Uterus (tissue), 4 donors: Measurements from ENCODE around the gene RIOK3. TPM values are rescaled to one million over a fixed set of nuclear protein-coding genes. Genes with fewer than 3 reads are reported as not detected.

Experiments
- DNase-seq, 2 donors: peaks; one replicate each; pipeline ENCODE4 v3.0.0-alpha.2; 2019 to 2020
- H3K27ac ChIP-seq, 2 donors: fragments of 200-600 bp; sonication (generic); 1 replicate in 1 of 2; 2 replicates in 1 of 2; pipeline ENCODE4 v1.5.1; 2016 to 2018
- H3K27me3 ChIP-seq, 2 donors: fragments of 200-600 bp; sonication (generic); one replicate each; pipeline ENCODE4 v1.5.1; 2018 to 2019; ENCODE audit warnings: control low read depth in 1 of 2
- H3K36me3 ChIP-seq, 2 donors: fragments of 200-600 bp; sonication (generic); one replicate each; pipeline ENCODE4 v1.5.1; 2019; ENCODE audit warnings: control low read depth in 1 of 2
- H3K4me1 ChIP-seq, 2 donors: fragments of 200-600 bp; sonication (generic); one replicate each; pipeline ENCODE4 v1.5.1; 2018 to 2019; ENCODE audit warnings: control low read depth in 1 of 2
- H3K4me3 ChIP-seq, 2 donors: fragments of 200-600 bp; sonication (generic); 1 replicate in 1 of 2; 2 replicates in 1 of 2; pipeline ENCODE4 v1.5.1; 2018 to 2019; ENCODE audit warnings: mild to moderate bottlenecking in 1 of 2
- H3K9me3 ChIP-seq, 2 donors: fragments of 200-600 bp; sonication (generic); one replicate each; pipeline ENCODE4 v1.5.1; 2019; ENCODE audit warnings: control low read depth in 1 of 2
- POLR2A ChIP-seq, 2 donors: fragments of 450-650 bp; IDR thresholded peaks; one replicate each; pipeline ENCODE4 v1.6.1; 2016; ENCODE audit warnings: antibody characterized with exemption in 2 of 2, mild to moderate bottlenecking in 1 of 2, moderate library complexity in 1 of 2
- intact Hi-C: fragments of 100-400 bp; cut with DNase I; formaldehyde crosslinking; loops from one replicate; pipeline ENCODE4 v1.15.1; 2023; ENCODE audit warnings: low total_unique reads
- total RNA-seq, 4 donors: library from RNA; depleted of rRNA in 3 of 4; stranded (reverse); fragments of >200 nt in 3 of 4; gene quantifications; one replicate each; pipeline versions ENCODE4 v1.1.0 to v1.2.4, GENCODE V29; 2014 to 2023
- TF ChIP-seq, protein P1 (sequence below), 4 experiments: fragments of 200-600 bp in 2 of 4; fragments of 450-650 bp in 2 of 4; sonication (generic) in 2 of 4; IDR thresholded peaks; one replicate each; pipeline ENCODE4 v1.5.1; 2016 to 2019; ENCODE audit warnings: antibody characterized with exemption in 4 of 4, mild to moderate bottlenecking in 2 of 4, moderate library complexity in 1 of 4
- donor health status: DM: yes; HTN: yes; CAD: no.

Gene RIOK3
- total RNA-seq, 4 donors from 2014 or later, result 14.4 to 53.3 (median 39.8) TPM

GRCh38 chr18:23458830-23459529, 5.9 kb downstream of the RIOK3 start:
- H3K9me3 ChIP-seq, result no peaks in the 10 kb centered on the region
- peaks cover 0 to 25% of the 10 kb centered on the region in 2 donors for H3K4me1 ChIP-seq
- no peak for TF ChIP-seq POLR2A (IDR thresholded peaks at IDR 0.05)
- TF ChIP-seq, protein P1, sequence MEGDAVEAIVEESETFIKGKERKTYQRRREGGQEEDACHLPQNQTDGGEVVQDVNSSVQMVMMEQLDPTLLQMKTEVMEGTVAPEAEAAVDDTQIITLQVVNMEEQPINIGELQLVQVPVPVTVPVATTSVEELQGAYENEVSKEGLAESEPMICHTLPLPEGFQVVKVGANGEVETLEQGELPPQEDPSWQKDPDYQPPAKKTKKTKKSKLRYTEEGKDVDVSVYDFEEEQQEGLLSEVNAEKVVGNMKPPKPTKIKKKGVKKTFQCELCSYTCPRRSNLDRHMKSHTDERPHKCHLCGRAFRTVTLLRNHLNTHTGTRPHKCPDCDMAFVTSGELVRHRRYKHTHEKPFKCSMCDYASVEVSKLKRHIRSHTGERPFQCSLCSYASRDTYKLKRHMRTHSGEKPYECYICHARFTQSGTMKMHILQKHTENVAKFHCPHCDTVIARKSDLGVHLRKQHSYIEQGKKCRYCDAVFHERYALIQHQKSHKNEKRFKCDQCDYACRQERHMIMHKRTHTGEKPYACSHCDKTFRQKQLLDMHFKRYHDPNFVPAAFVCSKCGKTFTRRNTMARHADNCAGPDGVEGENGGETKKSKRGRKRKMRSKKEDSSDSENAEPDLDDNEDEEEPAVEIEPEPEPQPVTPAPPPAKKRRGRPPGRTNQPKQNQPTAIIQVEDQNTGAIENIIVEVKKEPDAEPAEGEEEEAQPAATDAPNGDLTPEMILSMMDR (IDR thresholded peaks at IDR 0.05), result no peak
- no peak overlapping the region for H3K27ac ChIP-seq
- no peak for DNase-seq
- H3K27me3 ChIP-seq, result no peaks in the 10 kb centered on the region
- no peaks in the 10 kb centered on the region for H3K36me3 ChIP-seq
- intact Hi-C loops, result no loop called here
- H3K4me3 ChIP-seq, result no peak overlapping the region

GRCh38 chr18:23459530-23459921, 6.4 kb downstream of the RIOK3 start:
- Histone ChIP-seq H3K4me3 (no peak overlapping the region), H3K36me3 (no peaks in the 10 kb centered on the region), H3K27ac (no peak overlapping the region), H3K9me3 (no peaks in the 10 kb centered on the region), H3K27me3 (no peaks in the 10 kb centered on the region), H3K4me1 (peaks cover 0 to 25% of the 10 kb centered on the region in 2 donors)
- intact Hi-C loops, result no loop called here
- no peak for DNase-seq
- TF ChIP-seq, protein P1 (IDR thresholded peaks at IDR 0.05), result no peak
- no peak for TF ChIP-seq POLR2A (IDR thresholded peaks at IDR 0.05)

- Histone ChIP-seq H3K27me3 (no peaks in the 10 kb centered on the region), H3K36me3 (no peaks in the 10 kb centered on the region), H3K4me3 (no peak overlapping the region), H3K27ac (no peak overlapping the region), H3K9me3 (no peaks in the 10 kb centered on the region), H3K4me1 (peaks cover 0 to 25% of the 10 kb centered on the region in 2 donors)
- intact Hi-C loops, result no loop called here
- DNase-seq, result no peak
- no peak for TF ChIP-seq POLR2A (IDR thresholded peaks at IDR 0.05)
- TF ChIP-seq, protein P1 (IDR thresholded peaks at IDR 0.05), result no peak
Observed at GRCh38 chr18:23460285-23461273, 7.5 kb downstream of the RIOK3 start.

DNA sequence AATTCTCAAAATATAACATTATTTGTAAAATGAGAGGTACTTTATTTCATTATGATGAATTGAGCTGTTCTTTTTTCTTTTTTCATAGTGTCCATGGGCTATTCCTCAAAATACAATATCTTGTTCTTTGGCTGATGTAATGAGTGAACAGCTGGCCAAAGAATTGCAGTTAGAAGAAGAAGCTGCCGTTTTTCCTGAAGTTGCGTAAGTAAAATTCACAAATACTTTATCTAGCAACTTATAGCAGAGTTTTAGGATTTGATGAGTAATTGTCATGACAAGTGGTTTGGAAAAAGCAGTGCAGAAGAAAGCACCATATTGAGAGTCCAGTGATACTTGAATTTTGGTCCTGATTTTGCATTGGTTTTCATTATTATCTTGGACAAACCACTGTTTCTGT, 9.8 kb downstream of the RIOK3 start:
- intact Hi-C loops, result no loop called here
- TF ChIP-seq, protein P1 (IDR thresholded peaks at IDR 0.05), result no peak
- no peak for TF ChIP-seq POLR2A (IDR thresholded peaks at IDR 0.05)
- no peaks in the 10 kb centered on the region for H3K27me3 ChIP-seq
- H3K36me3 ChIP-seq, result no peaks in the 10 kb centered on the region
- no peak for DNase-seq
- H3K27ac ChIP-seq, result no peak overlapping the region
- H3K4me3 ChIP-seq, result no peak overlapping the region
- H3K9me3 ChIP-seq, result no peaks in the 10 kb centered on the region
- peaks cover 0 to 20% of the 10 kb centered on the region in 2 donors for H3K4me1 ChIP-seq
